ENCODE measurements around the gene PARP14.

GRCh38 chr3:122676759-122677158 lies 3.9 kb upstream of the PARP14 start:
- TF ChIP-seq POLR2A (IDR thresholded peaks at IDR 0.05; ENCODE audit: low read depth, low read length) (no peak), TAF1 (IDR thresholded peaks at IDR 0.05; ENCODE audit: low read depth, low read length) (no peak), POLR2AphosphoS5 (IDR thresholded peaks at IDR 0.05; ENCODE audit: low read depth, low read length) (no peak)

All from GM12891 (cell line).